GM12878 (cell line): ENCODE measurements around the gene PCSK5. TPM values are rescaled to one million over a fixed set of nuclear protein-coding genes. Genes with fewer than 3 reads are reported as not detected.

ENCODE experiments used
- ATAC-seq: fragments of 200-7000 bp; cut with Tn5 transposase; 3 replicates; pipeline ENCODE4 v1.9.1; 2020; ENCODE audit warnings: mild to moderate bottlenecking, moderate library complexity
- BruUV-seq: library from RNA; stranded (reverse); fragments of 400-500 nt; replicated peaks from 2 replicates; lab custom pipeline; 2021; lab: Mats Ljungman, UMichigan
- CTCF ChIA-PET: fragments of 300-600 bp; sonication (Branson Sonifier 250); formaldehyde crosslinking; extraction: SDS; loops from one replicate; lab custom pipeline; 2021; ENCODE audit warnings: inconsistent platforms; lab: Yijun Ruan, JAX
- POLR2A ChIA-PET: fragments of 350-600 bp; formaldehyde crosslinking; extraction: SDS; loops from one replicate; lab custom pipeline; 2021; ENCODE audit warnings: inconsistent platforms; lab: Charles Lee
- RAD21 ChIA-PET: fragments of 300-600 bp; sonication (Branson Sonifier 250); formaldehyde crosslinking; loops from one replicate; lab custom pipeline; 2023; ENCODE audit warnings: antibody characterized with exemption; ENCODE audit not compliant: unreplicated experiment; lab: Charles Lee
- SMC1A ChIA-PET: fragments of 300-600 bp; sonication (Branson Sonifier 250); formaldehyde crosslinking; loops from one replicate; lab custom pipeline; 2023; ENCODE audit not compliant: unreplicated experiment, uncharacterized antibody; lab: Charles Lee
- DNase-seq: peaks from one replicate; pipeline ENCODE4 v3.0.0-alpha.2; 2011; ENCODE audit warnings: low read depth, low spot score
- FAIRE-seq: peaks from 3 replicates; lab custom pipeline; 2011; peaks lifted over from hg19 to GRCh38; lab: Jason Lieb, UNC
- H2AFZ ChIP-seq: 2 replicates; pipeline ENCODE4 v1.6.0; 2011; ENCODE audit warnings: low read depth, low read length, control low read depth; ENCODE audit not compliant: control insufficient read depth
- H3K27ac ChIP-seq: 2 replicates; pipeline ENCODE4 v1.5.1; 2011; ENCODE audit warnings: control low read depth; ENCODE audit not compliant: control insufficient read depth, insufficient read depth
- H3K27me3 ChIP-seq, 2 experiments: replicated peaks in 1 of 2; 2 replicates each; pipeline versions ENCODE4 v1.6.0 to v1.6.1; 2011; ENCODE audit warnings: low read length in 1 of 2; ENCODE audit not compliant: control insufficient read depth in 2 of 2, insufficient read depth in 2 of 2
- H3K36me3 ChIP-seq, 2 experiments: 2 replicates each; pipeline ENCODE4 v1.5.1; 2011; ENCODE audit warnings: low read length in 1 of 2; ENCODE audit not compliant: control insufficient read depth in 2 of 2, insufficient read depth in 2 of 2
- H3K4me1 ChIP-seq: 2 replicates; pipeline ENCODE4 v1.6.1; 2011; ENCODE audit warnings: mild to moderate bottlenecking, low read length, moderate library complexity, mixed read lengths; ENCODE audit not compliant: control insufficient read depth, insufficient read depth
- H3K4me2 ChIP-seq: 2 replicates; pipeline ENCODE4 v1.6.0; 2011; ENCODE audit warnings: control low read depth; ENCODE audit not compliant: control insufficient read depth, insufficient read depth
- H3K4me3 ChIP-seq: fragments of 200-600 bp; sonication (generic); 2 replicates; pipeline ENCODE4 v1.5.1; 2016
- H3K79me2 ChIP-seq: 2 replicates; pipeline ENCODE4 v1.6.0; 2011; ENCODE audit warnings: low read length; ENCODE audit not compliant: control insufficient read depth, insufficient read depth
- H3K9ac ChIP-seq: 2 replicates; pipeline ENCODE4 v1.8.0; 2011; ENCODE audit warnings: low read length, control low read depth, mixed read lengths; ENCODE audit not compliant: control insufficient read depth, insufficient read depth
- H3K9me3 ChIP-seq: replicated peaks from 3 replicates; pipeline ENCODE4 v1.5.1; 2011; ENCODE audit warnings: mild to moderate bottlenecking, low read length; ENCODE audit not compliant: control insufficient read depth, insufficient read depth
- H4K20me1 ChIP-seq: 2 replicates; pipeline ENCODE4 v1.6.0; 2011; ENCODE audit not compliant: control insufficient read depth, insufficient read depth
- E4F1 ChIP-seq: fragments of 450-650 bp; IDR thresholded peaks from 2 replicates; pipeline ENCODE4 v1.6.1; 2018; ENCODE audit warnings: borderline replicate concordance, mild to moderate bottlenecking; ENCODE audit not compliant: partially characterized antibody
- MTA2 ChIP-seq: fragments of 450-650 bp; IDR thresholded peaks from 2 replicates; pipeline ENCODE4 v1.6.1; 2016; ENCODE audit warnings: low read depth, mild to moderate bottlenecking, moderate library complexity
- NRF1 ChIP-seq: conservative IDR thresholded peaks from 2 replicates; pipeline ENCODE4 v1.6.1; 2011; ENCODE audit warnings: mild to moderate bottlenecking, low read depth, low read length, improper control_type of control experiment
- PAX5 ChIP-seq: IDR thresholded peaks from 2 replicates; pipeline ENCODE4 v1.6.1; 2011; ENCODE audit warnings: low read depth, low read length, borderline replicate concordance
- RUNX3 ChIP-seq: IDR thresholded peaks from 2 replicates; pipeline ENCODE4 v1.6.1; 2012; ENCODE audit warnings: low read length, inconsistent platforms
- SIX5 ChIP-seq: IDR thresholded peaks from 2 replicates; pipeline ENCODE4 v1.6.1; 2011; ENCODE audit warnings: mild to moderate bottlenecking, low read depth, low read length, moderate library complexity; ENCODE audit not compliant: severe bottlenecking
- ZNF217 ChIP-seq: fragments of 450-650 bp; IDR thresholded peaks from 2 replicates; pipeline ENCODE4 v1.6.1; 2017; ENCODE audit warnings: antibody characterized with exemption, mild to moderate bottlenecking
- WGBS: methylation state at CpG from one replicate; pipeline ENCODE4 v1.1.6; 2016; ENCODE audit warnings: low lambda C conversion rate; ENCODE audit not compliant: insufficient replicate concordance, insufficient coverage; ENCODE audit errors: missing lambda C conversion rate; 5-methylcytosine and 5-hydroxymethylcytosine counted together
- in situ Hi-C: fragments of 300-500 bp; cut with MboI; formaldehyde crosslinking; loops from 9 replicates; pipeline ENCODE4 v1.14.3; 2018; ENCODE audit warnings: mixed read lengths
- intact Hi-C: fragments of 100-400 bp; cut with micrococcal nuclease; formaldehyde crosslinking; loops from one replicate; pipeline ENCODE4 v1.14.2; 2022; ENCODE audit not compliant: unreplicated experiment
- polyA plus RNA-seq, 11 experiments: library from polyadenylated mRNA; depleted of rRNA in 4 of 11; unstranded in 6 of 11; stranded (reverse) in 5 of 11; fragments of >200 nt; fragmentation: Nextera tagmentation in 4 of 11; fragmentation: Illumina TruSeq in 1 of 11; extraction: Ambion mirVana in 4 of 11; extraction: Trizol in 1 of 11; gene quantifications; 1 replicate in 1 of 11; 2 replicates in 10 of 11; pipeline versions ENCODE4 v1.2.1 to v1.2.3, GENCODE V29; 2011 to 2016; ENCODE audit warnings: inconsistent platforms in 2 of 11, missing spikeins in 2 of 11, low read depth in 1 of 11
- total RNA-seq, 4 experiments: library from RNA; depleted of rRNA in 3 of 4; stranded (reverse); fragments of >200 nt in 3 of 4; fragmentation: Illumina TruSeq in 1 of 4; extraction: Trizol in 1 of 4; gene quantifications; 2 replicates each; pipeline versions ENCODE4 v1.2.1 to v1.2.3, GENCODE V29; 2013 to 2021

PCSK5 gene
- total and polyA plus RNA-seq, 10 of the 15 experiments (the other 5 are each of a cell fraction or from before 2014, with no cell fraction given): 0.01 to 0.13 (median 0.04) TPM; not detected in 3

GRCh38 chr9:76087976-76088375 lies 197.5 kb downstream of the PCSK5 start:
- SMC1A ChIA-PET: no interaction called here
- 27% methylated on average over 1 of the region's 1 CpG for WGBS
- FAIRE-seq: no peak
- no peak for ATAC-seq
- no peak for DNase-seq
- no peak overlapping the region for H2AFZ ChIP-seq
- H3K9me3 ChIP-seq: no peaks in the 10 kb centered on the region
- no peaks in the 10 kb centered on the region for H3K79me2 ChIP-seq
- no peak overlapping the region for H3K27ac ChIP-seq
- TF ChIP-seq E4F1 (no peak), NRF1 (no peak), SIX5 (no peak), MTA2 (no peak), ZNF217 (no peak), RUNX3 (no peak), PAX5 (no peak)
- TF ChIP-seq, all 136 proteins: peak for 0
- no peak overlapping the region for H3K9ac ChIP-seq
- ChIA-PET POLR2A (no interaction called here), CTCF (interaction anchor here (1.1 kb wide), 1 partner anchor 14 kb away, joined by 3 read pairs; no protein-coding TSS in a partner anchor), RAD21 (no interaction called here)
- intact Hi-C loops (no loop called here), in situ Hi-C loops (no loop called here)
- H3K4me3 ChIP-seq: no peak overlapping the region
- no peak overlapping the region for H3K4me2 ChIP-seq
- peaks cover 0 to 2% of the 10 kb centered on the region in 2 experiments; a peak in 2 of 4 replicates for H3K27me3 ChIP-seq
- no TSS peak for BruUV-seq
- no peaks in the 10 kb centered on the region for H4K20me1 ChIP-seq
- H3K36me3 ChIP-seq: no peaks in the 10 kb centered on the region
- no peaks in the 10 kb centered on the region for H3K4me1 ChIP-seq
